HG02943 (cell line): ENCODE data around the gene IGSF21.

Experiments used
- ATAC-seq: cut with Tn5 transposase; IDR thresholded peaks from one replicate; pipeline ENCODE4 v1.9.1; 2021; ENCODE audit warnings: mild to moderate bottlenecking, low read depth, moderate library complexity; ENCODE audit not compliant: unreplicated experiment

IGSF21 gene

GRCh38 chr1:18093646-18094045 is 14.0 kb upstream of the IGSF21 start:
- no peak for ATAC-seq

DNA sequence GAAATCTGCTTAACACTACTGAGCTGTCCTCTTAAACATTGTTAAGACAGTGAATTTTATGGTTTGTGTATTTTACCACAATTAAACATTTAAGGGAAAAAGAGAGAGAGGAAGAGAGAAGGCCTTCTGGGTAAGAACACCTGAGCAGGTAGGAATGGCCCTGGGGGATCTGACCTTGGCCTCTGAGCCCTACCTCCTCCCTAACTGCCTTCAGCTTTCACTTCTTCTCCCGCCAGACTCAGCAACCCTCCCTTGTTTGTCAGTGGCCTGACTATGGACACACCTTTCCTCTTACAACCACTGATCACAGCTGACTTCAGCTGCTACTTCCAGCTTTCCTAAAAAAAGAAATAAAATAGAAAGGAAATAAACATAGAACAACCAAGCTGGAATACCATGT is 13.5 kb upstream of the IGSF21 start:
- ATAC-seq: no peak

DNA sequence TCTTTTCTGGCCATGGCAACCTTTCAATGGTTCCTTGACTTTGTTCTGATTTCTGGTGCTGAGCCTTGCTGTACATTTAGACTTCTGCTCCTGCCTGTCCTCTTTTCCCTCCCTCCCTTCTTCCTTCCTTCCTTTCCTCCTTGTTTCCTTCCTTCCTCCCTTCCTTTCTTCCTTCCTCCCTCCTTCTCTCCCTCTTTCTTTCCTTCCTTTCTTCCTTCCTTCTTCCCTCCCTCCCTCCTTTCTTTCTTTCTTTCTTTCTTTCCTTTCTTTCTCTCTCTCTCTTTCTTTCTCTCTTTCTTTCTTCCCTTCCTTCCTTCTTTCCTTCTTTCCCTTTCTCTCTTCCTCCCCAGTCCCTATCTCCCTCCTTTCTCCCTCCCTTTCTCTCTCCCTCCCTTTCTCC is 10.4 kb upstream of the IGSF21 start:
- ATAC-seq: no peak

DNA sequence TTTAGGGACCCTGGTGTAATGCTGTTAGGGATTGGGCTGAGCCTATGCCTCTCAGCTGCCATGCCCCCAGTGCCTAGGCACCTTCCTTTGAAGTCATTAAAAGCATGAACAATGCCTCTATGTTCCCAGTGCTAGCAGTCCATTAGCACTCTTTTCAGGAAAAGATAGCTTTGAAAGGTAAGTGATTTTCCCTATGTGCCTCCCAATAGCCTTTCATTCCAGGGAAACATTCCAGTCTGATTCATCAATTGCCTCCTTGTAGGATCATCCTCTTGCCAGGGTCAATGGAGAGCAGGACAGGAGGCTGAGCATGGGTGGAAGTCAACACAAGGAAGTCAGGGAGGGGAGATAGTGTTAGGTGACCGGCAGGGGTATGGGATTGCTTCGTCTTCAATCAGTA is 8.6 kb upstream of the IGSF21 start:
- no peak for ATAC-seq

GRCh38 chr1:18100060-18100459 is 7.5 kb upstream of the IGSF21 start:
- no peak for ATAC-seq

- no peak for ATAC-seq
Observed at GRCh38 chr1:18100491-18101063, 7.0 kb upstream of the IGSF21 start.

DNA sequence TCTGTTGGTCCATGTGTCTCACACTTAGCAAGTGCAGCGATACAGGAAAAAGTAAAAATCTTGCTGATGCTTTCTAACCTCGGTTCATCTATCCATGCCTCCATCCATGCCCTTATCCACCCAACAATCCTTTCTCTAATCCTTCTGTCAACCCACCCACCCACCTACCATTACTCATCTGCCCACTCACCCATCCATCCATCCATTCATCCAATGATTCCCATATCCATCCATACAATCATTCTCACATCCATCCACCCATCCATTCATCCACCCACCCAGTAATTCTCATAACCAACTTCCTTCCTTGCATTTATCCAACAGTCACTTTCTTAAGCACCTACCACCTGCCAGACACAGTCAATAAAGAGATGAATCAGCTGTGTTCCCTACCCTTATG is 6.1 kb upstream of the IGSF21 start:
- no peak for ATAC-seq

DNA sequence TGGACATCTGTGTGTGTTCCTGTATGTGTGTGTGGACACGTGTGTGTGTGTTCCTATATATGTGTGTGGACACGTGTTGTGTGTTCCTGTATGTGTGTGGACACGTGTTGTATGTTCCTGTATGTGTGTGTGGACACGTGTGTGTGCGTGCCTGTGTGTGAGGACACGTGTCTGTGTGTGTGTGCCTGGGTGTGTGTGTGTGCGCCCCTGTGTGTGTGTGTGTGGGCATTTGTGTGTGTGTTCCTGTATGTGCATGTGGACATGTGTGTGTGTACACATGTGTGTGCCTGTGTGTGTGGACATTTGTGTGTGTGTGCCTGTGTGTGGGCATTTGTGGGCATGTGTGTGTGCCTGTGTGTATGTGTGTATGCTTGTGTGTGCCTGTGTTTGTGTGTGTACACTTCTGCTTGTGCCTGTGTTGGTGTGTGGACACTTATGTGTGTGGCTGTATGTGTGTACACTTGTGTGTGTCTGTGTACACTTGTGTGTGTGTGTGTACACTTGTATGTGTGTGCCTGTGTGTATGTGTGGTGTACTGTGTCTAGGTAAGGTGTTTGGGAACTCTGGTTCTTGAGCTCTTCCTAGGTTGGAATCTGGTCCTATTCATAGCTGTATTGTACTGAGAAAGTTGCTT is 3.7 kb upstream of the IGSF21 start:
- no peak for ATAC-seq

DNA sequence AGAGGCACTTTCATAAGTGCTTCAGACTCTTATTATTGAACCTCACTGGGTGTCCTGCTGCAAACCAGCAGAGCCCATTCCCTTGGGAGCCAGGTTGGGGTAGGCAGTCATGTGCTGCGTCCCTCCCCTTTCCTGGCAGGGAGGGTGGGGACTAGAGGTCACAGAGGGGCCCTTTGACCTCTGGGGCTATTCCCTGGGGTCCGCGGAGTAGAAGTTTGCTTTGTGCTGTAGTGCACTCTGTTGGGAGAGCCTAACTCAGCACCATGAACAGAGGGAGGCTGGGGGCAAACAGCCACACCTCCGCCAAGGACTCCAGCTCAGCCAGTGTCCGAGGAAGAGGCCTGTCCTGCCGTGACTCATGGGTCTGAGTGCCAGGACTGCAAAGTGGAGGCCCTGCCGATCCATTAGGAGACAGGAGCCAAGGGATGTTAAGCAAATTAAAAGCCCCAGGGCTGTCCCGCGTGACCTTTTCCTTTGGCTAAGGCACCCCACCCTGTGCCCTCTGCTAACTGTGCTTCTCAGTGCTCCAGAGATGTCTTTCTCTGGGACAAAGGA is 3.0 kb upstream of the IGSF21 start:
- ATAC-seq: no peak

DNA sequence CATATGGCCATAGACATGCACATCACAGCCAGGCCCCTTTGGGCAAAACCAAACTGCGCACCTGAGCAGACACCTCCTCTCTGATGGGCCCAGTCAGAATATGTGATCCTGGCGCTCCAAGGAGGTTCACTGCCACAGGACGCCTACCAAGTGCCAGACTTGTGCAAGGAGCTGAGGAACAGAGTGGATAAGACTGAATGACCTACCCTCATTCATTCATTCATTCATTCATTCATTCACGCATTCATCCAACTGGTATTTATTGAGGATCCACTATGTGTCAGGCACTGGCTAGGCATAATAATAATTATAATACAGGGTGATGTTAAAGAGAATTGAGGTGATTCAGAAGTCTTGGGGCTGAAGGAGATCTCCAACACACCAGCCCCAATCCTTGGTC is 2.4 kb upstream of the IGSF21 start:
- ATAC-seq: no peak

DNA sequence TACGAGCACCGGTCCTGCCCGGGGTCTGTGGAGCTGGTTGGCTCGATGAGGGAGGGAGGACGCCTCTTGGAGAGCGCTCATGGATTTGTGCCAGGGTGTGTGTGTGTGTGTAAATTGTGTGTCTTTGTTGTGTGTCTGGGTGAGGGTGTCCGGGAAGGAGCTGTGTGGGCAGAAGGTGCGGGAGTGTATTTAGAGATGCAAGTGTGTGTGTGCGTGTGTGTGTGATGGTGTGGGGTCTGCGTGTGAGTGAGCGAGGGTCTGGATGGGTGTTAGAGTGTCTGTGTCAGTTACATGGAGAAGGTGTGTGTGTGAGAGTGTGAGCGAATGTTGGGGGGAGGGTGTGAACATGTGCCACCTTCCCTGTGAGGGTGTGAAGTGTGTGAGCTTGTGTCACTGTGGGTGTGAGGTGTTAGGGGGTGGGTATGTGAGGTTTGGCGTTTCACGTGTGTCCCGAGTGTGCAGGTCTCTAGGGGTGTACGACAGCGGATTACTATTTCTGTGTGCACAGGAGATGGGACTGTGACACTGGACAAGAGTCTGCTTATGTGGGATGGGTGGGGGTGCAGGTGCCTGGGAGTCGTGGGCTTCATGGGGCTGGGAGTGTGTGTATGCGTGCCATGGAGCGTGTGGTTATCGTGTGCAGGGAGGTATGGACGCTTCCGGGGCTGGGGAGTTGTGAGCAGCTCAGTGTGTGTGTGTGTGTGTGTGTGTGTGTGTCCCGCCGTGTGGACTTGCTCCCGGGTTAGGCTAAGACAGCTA is 880 bp downstream of the IGSF21 start:
- ATAC-seq: no peak

DNA sequence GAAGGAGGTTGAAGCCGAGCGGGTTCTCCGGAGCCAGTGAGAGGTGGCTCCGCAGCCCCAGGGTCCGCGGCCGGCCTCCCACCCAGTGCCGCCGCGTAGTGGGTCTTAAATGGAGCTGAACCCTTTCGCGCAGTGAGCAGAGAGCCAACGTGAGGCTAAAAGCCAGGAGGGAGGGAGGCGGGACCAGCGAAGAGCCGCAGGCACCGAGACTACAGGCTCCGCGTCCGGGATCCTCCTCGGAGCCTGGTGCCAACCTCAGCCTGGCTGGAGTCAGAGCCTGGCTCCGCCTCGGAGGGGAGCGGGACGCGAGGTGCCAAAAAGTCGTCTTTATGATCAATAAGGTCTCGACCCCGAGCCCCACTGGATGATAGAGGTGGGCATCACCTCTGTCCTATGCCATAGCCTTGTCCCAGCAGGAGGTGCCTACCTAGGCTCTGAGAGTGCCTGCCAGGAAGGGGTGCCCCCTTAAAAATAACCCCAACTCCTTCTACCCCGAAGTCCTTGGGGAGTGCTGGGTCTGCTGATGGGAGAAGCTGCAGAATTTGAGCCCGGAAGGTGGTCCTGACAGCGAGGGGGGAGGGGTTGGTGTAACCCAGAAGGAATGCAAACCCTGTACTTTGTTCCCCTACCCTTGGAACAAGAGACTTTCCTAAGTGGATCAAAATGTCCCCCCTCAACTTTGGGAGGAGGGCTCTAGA is 1.6 kb downstream of the IGSF21 start:
- ATAC-seq: no peak

GRCh38 chr1:18109756-18110597 is 2.4 kb downstream of the IGSF21 start:
- no peak for ATAC-seq

DNA sequence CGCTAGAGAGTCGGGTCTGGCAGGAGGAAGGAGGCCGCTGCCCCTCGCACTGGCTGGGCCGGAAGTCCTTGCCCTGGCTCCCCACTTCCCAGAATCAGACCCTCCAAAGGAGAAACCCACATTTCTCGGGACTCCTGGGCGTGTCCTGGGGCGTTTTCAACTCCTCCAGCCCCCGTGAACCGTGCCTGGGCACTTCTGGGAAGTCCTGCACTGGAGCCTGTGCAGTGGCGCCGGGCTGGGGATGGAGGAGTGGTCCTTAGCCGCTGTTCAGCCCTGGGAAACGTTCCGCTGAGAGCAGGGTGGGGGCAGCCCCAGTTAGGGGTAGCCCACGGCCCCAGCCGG is 3.0 kb downstream of the IGSF21 start:
- ATAC-seq: no peak

GRCh38 chr1:18110968-18111367 is 3.4 kb downstream of the IGSF21 start:
- ATAC-seq: no peak

GRCh38 chr1:18111605-18112297 is 4.2 kb downstream of the IGSF21 start:
- ATAC-seq: no peak

- ATAC-seq: no peak
Observed at GRCh38 chr1:18112611-18113010, 5.0 kb downstream of the IGSF21 start.

GRCh38 chr1:18114726-18115410 is 7.3 kb downstream of the IGSF21 start:
- no peak for ATAC-seq

DNA sequence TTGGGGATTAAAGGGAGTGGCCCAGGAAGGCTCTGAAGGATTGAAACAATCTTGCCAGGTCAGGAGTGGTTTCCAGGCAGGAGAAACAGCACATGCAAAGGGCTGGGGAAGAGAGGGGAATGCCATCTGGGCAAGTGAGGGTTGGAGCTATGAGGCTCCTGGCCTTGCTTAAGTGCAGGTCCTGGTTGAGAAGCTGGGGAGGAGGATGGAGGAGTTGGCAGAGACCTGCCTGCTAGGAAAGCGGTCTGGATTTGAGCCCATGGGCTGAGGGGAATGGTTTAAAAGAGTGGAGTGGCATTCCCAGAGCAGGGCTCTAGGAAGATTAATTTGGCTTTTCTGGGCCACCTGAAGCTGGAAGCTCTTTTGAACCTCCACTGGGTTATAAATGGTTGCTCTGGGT is 9.2 kb downstream of the IGSF21 start:
- ATAC-seq: no peak
